Prostate gland (tissue), 2 donors: ENCODE measurements around the gene ZC3H15.

Source experiments
- CTCF ChIP-seq, 4 experiments: fragments of 200-600 bp in 2 of 4; fragments of 450-650 bp in 2 of 4; sonication (generic) in 2 of 4; IDR thresholded peaks; 1 replicate in 3 of 4; 2 replicates in 1 of 4; pipeline ENCODE4 v1.5.1; 2016 to 2019; ENCODE audit warnings: antibody characterized with exemption in 4 of 4, mild to moderate bottlenecking in 2 of 4, moderate library complexity in 2 of 4
- POLR2AphosphoS5 ChIP-seq: sonication (generic); formaldehyde crosslinking; IDR thresholded peaks from one replicate; pipeline ENCODE4 v1.6.1; 2017; ENCODE audit warnings: antibody characterized with exemption

- TF ChIP-seq CTCF (IDR thresholded peaks at IDR 0.05) (no peak), POLR2AphosphoS5 (no peak)
Observed at GRCh38 chr2:186457908-186458307, 28.2 kb upstream of the ZC3H15 start.
